GM19468 (cell line): ENCODE data around the gene QRFP.
"Not testable (repeated sequence)": the region's sequence is repeated elsewhere in the genome, so short reads cannot be mapped to it uniquely, and the experiment has no call there.

Experiments
- ATAC-seq: cut with Tn5 transposase; IDR thresholded peaks from one replicate; pipeline ENCODE4 v1.9.1; 2021; ENCODE audit warnings: mild to moderate bottlenecking, moderate library complexity, moderate number of reproducible peaks; ENCODE audit not compliant: unreplicated experiment; ENCODE audit errors: extremely low read depth

Gene QRFP

DNA sequence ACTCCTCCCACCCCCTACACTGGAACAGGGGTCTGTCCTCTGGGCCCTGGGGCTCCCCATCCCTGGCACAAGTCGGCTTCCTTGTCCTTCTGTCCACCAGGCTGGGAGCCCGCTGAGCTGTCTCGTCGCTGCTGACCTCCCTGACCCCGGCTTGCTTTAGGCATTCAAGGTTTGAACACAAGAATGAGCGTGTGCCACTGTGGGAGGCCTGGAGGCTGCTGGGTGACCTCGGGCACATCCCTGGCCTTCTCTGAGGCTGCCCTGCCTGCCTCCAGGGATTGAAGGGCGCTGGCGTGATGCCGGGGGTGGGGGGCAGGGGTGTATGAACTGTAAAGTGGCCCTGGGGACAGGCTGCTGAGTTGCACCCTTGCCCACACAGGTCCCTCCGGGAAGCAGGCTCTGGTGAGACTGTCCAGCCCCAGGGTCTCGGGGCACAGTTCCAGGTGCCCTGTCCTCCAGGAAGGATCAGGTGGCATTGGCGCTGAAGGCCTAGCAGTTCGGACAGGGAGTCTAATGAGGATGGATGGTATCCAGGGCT, 24.2 kb upstream of the QRFP start:
- no peak for ATAC-seq

DNA sequence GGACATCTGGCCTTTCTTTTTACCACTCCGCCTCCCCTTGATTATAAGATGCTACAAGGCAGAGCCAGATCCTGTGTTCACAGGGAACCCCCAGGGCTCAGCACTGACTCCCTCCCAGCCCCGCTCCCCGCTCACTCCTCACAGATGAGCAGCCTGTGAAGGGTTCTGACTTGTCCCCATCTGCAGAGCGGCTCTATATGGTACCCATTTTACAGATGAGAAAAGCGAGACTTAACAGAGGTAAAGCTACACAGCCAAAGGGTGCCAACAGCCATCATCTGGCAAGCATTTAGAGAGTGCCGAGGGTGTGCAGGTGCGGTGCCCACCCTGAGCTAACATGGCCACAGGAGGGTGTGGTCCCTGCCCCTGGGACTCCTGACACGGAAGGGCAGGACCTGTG, 23.6 kb upstream of the QRFP start:
- ATAC-seq: no peak

DNA sequence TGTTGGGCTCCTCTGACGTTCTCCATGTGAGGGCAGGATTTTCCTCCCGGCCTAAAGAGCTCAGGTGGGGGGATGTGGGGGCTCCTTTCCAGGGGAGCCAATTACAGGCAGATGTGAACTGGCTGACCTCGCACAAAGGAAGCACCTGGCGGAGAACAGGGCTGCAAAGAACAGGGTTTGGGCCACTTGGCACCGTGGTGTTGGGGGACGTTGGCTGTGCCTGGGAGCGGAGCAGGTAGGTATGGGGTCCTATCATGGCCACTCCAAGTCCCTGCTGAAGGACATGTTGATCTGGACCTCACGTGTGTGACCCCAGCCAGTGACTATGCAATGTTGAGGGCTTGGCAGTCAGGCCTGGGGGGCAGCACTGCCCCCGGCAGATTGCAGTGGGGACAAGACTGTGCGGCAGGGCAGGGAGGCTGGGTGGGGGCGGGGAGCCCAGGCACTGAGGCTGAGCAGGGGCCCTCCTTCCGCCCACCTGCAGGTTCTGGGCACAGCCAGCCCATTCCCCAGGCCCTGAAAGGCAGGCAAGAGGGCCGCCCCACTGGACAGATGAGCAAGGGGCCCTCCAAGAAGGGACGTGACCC, 23.0 kb upstream of the QRFP start:
- ATAC-seq: no peak

DNA sequence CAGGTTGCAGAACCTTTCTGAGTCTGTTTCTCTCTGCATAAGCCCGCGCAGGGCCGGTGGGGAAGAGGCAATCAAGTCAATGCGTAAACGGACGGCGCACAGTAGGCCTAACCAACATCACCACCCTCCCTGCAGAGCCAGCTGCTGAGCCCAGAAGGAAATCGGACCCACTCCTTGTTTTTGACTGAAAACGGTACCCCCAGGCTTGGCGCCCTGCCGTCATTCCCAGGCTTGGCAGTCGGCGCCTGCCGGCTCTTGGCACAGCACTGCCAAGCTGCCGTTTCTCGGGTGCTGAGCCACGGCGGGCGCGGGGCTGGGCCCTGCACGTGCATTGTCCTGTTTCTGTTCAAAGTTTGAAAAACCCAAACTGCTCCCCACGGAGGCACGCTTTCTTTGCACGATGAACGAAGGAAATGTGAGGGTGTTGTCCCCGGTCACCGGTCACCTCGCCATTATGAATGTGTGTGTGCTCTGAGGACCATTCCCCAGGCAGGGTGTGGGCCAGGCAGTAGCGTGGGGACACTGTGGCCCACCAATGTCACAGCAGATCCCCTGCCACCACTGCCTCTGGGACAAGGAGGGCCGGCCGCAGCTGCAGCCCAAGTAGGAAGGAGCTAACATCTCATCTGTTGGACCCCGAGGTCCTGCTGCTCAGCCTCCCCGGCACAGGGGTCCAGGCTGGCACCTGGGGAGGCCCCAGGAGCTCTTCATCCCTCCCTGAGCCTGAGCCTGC, 22.4 kb upstream of the QRFP start:
- ATAC-seq: no peak

DNA sequence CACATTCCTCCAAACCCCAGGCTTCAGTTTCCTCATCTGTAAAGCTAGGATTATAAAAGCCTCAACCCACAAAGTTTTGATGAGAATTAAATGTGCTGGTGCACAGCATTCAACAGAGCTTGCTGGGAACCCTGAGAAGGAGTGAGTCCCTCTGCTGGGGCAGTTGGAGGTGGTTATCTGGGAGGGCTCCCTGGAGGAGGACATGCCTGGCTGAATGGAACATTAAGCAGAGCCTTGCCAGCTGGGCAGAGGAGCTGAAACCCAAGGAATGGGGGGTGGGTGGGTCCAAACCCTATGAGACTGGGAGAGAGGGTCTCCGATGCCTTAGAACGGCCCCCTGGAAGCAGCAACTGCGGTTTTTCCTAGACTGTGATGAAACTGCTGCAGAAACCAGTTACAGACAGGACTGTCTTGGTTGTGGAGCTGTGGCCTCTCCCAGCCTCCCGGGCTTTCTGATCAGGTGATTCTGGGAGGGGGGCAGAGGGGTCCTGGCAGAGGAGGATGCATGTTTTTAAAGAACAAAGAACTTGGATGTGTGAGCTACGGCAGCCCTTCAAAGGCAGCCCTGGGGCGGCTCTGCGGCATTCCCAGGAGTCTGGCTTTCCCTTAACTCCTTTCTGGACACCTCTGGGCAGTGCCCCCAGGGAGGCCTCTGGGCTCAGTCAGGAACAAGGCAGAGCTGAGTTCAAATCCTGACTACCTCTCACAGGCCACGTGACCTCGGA, 21.7 kb upstream of the QRFP start:
- ATAC-seq: no peak

DNA sequence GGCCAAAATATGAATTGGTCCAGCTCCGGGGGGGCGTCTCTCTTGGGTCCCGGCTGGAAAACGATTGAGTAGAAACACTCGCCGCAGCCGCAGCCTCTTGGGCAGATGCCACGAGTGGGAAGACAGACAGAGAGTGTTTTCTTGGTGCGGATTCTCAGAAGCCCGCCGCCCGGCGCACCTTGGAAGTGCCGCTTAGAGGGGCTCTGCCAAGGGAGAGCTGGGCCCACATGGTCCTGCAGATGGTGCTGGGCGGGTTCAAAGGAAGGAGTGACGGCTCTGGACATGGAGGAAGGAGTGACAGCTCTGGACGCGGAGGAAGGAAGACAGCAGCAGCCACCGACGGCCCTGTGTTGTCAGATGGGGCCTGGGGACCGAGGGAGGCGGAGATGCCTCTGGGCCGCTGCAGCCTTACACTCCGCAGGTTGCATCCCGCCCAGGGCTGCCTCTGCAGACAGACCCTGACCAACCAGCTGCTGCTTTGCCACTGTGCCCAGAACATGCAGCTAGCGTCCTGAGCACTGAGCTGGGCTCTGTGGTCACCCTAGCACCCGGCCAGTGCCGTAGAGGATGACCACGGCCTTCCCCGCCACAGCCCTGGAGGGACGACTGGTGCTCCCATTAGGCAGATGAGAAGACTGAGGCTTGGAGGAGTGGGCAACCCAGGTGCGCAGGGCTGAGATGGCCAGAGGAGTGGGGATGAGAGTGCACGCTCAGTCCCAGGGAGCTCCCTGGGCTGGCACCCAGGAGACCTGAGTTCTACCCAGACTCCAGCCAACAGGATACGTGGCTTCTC, 20.8 kb upstream of the QRFP start:
- ATAC-seq: no peak

DNA sequence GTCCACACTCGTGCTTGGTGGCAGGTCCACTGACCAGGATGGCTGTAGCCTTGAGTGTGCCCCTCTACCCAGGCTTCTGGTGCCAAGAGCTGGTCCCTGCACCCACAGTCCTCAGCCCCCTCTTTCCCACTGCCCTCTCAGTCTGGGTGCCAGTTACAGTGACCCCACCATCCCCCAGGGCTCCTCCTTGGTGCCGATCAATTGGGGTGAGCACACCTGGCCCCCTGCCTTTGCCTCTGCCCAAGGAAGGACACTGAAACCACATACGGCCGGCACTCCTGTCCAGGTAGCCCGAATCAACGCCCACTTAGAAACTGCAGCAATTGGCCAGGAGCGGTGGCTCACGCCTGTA, 18.5 kb upstream of the QRFP start:
- no peak for ATAC-seq

DNA sequence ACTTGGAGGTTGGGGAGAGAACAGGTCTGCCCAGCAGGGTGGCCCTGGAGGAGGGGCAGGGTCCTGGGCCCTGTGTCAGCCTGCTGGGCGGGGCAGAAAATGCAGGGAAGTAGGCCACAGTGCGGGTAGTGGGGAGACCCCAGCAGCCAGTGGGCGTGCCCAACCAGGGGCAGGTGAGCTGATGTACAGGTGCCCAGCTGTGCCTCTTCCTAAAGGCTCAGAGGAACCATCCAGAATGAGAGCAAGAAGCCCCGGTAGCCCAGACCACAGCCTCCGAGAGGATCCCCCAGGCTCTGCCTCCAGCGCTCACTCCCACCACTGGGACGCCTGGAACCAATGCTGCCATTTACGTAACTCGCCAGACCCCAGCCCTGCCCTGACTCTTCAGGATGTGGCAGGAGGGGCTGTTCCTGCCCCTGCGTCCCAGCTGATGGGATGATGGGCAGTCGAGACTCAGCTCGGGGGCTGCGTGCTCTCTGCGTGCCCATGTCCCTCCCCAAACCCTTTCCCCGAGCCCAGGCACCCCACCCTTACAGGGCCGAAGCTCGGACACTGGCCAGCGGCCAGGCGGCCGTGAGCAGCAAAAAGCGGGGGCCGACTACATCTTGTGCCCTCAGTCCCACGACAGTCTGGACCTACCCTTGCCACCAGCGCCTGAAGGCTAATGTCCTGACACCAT, 17.9 kb upstream of the QRFP start:
- ATAC-seq: no peak

DNA sequence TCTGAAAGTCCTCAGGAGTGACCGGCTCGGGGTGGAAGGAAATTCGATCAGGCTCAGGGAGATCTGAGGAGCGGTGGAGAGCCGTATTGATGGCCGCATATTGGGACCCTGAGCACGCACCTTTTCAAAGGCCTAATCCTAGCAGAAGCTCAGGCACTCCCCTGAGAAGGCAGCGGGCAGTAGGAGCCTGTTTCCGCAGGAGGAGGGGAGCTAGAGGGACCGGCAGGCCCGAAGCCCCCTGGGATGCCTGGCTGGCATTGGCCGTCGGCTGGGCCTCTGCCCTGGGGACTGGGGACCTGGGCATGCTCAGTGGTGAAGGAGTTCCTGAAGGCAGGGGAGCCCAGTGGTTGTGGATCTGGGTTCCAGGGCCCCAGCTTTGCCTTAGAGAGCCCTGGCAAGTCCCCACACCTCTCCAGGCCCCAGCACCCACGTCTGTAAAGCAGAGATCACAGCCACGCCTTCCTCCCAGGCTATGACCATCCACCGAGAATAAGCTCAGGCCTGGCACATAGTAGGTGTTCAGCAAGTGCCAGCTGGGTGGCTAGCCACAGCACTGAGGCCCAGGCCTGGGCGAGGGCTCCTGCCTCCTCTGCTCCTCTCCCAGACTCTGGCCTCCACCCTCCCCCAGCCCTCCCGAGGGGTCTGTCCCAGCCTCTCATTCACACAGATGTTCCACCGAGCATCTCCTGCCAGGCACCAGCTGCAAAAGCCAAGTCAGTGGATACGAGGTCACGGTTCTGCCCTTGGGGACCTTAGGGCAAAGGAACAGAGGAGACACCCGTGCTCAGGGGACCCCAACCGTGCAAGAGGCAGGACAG, 17.2 kb upstream of the QRFP start:
- no peak for ATAC-seq

DNA sequence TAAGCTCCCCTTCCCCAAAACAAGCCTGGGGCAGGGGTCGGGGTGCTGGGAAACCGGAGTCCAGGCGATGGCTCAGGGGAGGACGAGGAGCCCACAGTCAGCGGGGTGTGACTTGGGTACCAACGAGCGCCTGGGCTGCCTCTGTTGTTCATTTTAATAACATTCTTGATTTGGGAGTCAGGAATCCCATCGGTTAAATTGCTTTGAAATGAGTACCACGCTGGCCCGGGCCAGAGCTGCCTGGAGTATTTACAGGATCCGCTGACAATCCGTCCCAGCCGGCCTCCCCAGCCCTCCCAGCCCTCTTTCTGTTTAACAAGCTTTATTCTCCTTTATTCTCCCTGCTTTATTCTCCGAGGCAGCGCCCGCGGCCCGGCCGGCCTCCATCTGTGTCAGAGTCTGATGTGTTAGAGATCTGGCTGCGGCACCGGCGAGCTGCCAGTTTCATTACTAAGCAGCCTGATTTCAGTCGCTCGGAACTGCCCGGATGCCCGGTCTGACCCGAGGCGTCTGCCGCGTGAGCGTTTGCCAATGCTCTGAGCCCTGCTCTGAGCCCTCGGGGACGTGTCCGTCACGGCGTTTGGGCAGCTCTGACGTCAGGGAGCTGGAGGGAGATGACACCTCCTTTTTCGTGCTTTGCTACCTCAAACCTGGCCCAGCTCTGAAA, 16.5 kb upstream of the QRFP start:
- ATAC-seq: no peak

DNA sequence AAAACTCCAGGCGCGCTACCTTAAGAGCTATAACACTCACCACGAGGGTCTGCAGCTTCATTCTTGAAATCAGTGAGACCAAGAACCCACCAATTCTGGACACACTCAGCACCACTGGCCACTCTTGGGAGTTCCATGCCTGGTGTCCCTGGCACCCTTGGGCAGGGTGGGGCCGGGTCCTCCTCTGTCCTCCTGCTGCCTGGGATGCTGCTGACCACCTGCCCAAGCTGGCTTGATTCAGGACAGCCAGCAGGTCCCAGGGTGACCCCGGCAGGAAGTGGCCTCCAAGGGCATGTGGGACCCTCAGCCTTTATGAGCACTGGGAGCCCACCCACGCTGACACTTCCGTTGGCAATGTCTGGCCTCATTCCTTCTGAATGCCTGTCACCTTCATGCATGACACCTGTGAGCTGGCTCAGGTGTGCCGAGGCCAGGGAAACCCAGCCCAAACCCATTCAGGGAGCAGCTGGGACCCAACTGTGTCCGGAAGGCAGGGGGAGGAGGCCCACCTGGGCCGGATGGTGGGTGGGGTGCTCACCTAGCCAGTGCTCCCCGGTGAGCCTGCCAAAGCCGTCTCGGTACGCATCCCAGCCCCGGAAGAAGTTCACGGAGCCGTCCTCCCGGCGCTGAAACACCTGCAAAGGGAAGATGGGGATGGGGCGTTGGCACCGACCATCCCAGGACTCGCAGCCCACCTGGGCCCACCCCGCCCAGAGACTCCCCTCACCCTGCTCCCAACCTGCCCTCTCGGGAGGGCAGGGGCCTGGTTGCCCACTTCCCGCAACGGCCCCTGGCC, 14.8 kb upstream of the QRFP start:
- ATAC-seq: no peak

DNA sequence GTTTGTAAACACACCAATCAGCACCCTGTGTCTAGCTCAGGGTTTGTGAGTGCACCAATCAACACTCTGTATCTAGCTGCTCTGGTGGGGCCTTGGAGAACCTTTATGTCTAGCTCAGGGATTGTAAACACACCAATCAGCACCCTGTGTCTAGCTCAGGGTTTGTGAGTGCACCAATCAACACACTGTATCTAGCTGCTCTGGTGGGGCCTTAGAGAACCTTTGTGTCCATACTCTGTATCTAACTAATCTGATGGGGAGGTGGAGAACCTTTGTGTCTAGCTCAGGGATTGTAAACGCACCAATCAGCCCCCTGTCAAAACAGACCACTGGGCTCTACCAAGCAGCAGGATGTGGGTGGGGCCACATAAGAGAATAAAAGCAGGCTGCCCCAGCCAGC, 14.1 kb upstream of the QRFP start:
- not testable (repeated sequence) for ATAC-seq

DNA sequence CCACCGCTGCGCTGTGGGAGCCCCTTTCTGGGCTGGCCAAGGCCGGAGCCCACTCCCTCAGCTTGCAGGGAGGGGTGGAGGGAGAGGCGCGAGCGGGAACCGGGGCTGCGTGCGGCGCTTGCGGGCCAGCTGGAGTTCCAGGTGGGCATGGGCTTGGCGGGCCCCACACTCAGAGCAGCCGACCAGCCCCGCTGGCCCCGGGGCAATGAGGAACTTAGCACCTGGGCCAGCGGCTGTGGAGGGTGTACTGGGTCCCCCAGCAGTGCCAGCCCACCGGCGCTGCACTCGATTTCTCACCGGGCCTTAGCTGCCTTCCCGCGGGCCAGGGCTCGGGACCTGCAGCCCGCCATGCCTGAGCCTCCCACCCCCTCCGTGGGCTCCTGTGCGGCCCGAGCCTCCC, 13.4 kb upstream of the QRFP start:
- not testable (repeated sequence) for ATAC-seq

DNA sequence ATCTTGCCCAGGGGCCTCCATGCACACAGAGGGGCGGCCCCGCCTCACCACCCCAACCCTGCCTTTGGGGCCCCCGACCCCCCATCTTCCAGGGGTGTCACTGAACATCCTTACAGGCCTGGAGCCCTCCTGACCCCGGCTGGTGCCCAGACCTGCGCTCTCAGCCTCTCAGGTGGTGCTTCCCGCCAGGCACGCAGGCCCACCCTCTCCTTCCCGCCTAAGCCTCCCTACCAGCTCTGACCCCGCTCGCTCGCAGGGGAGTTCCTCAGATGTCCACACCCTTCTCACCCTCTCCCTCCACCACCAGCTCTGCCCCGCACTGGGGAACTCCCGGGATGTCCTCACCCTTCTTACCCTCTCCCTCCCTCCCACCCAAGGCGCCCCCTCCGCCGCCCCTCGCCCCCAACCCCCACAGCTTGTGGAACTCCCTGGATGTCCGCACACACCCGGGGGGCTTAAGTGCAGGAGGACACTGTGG, 12.3 kb upstream of the QRFP start:
- no peak for ATAC-seq

DNA sequence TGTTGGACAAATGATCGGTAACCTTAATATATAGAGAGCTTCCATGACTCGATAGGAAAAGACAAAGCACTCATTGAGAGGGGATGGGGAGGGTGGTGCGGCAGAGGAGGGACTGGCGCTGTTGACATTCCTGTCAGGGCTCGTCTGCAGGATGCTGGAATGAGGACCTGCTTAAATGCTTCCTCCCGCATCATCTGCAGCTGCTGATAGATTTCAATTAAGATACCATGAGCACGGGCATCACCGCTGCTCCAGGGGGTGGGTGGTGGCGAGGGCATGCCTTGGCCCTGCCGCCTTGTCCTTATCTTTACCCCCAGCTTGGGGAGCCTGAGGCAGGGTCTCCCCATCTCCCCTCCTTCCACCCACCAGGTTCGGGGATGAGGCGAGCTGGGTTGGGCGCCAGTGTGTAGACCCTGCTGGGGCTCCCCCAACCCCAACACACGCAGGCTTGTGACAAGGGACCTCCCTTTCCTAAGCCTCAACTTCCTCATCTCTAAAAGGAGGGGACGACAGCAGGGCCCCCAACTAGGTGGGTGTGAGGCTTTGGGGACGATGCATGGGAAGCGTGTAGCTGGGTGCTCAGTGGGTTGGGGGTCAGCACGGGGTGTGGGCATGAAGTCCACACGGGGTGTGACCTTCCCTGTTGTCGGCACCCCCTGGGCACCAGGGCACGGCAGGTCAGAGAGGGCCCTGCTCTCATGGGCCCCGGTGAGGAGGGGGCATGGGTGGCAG, 11.7 kb upstream of the QRFP start:
- no peak for ATAC-seq

DNA sequence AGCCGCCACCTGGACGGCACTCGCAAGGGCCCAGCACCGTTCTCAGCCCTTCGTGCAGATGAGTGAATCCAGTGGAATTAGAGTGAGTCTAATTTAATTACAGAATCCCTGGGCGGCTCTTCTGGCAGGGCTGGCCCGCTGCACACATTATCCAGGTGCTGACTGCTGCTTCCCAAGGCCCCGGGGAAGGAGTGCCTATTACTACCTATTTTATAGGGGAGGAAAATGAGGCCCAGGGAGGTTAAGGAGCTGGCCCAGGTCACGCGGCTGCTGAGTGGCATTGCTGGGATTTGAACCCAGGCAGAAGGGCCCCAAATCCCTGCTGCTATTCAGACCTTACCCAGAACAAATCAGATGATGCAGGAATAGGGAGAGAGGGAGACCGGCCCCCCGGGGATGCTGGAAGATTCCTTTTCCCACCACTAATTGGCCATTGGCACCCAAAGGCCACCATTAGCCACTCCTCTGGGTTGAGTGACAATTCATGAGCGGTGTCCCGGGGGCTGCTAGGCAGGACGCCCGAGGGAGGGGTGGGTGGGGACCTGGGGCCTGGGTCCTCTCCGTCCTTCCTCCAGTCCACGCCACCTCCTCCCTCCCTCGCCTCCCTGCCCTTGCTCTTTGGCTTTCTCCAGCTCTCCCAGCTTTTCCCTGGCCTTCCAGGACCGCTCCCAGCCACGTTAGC, 10.3 kb upstream of the QRFP start:
- ATAC-seq: no peak
